ENCODE results near the gene PDIA5. TPM values are rescaled to one million over a fixed set of nuclear protein-coding genes. Genes with fewer than 3 reads are reported as not detected.

PDIA5 gene
- polyA plus RNA-seq, 1 donor from 2014 or later, result 1.4 TPM

DNA sequence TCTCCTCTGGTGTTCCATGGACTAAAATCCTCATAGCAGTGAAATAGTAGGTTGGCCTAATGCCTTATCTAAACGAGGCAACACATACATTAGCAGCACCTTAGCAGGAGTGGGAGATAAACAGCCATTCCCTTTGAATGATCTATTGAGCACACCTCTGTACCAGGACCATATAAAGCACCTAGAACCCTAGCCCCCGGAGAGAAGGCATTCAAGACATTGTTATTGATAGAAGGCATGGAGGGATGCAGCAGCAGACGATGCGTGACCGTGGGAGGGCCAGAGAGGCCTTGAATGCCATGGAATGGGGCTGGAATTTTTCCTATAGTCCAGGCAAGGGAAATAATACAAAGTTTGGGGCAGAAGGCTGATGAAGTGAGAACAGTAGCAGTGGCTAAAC, 32.7 kb upstream of the PDIA5 start:
- Histone ChIP-seq H3K4me2 (ENCODE audit: low read length) (no peak overlapping the region), H3K9me2 (ENCODE audit: insufficient read depth, low read length) (no peaks in the 10 kb centered on the region), H3K36me3 (ENCODE audit: insufficient read depth, low read length) (no peaks in the 10 kb centered on the region), H4K20me1 (ENCODE audit: insufficient read depth) (no peaks in the 10 kb centered on the region), H2AFZ (ENCODE audit: low read depth, low read length) (no peak overlapping the region), H3K27me3 (ENCODE audit: insufficient read depth, low read depth, low read length) (no peaks in the 10 kb centered on the region), H3K79me2 (replicated peaks; ENCODE audit: insufficient read depth, low read length) (no peaks in the 10 kb centered on the region), H3K9me3 (ENCODE audit: low read length) (no peaks in the 10 kb centered on the region), H3F3A (ENCODE audit: insufficient read depth, low read length, poor library complexity, severe bottlenecking) (no peaks in the 10 kb centered on the region), H3K4me3 (ENCODE audit: low read length) (no peak overlapping the region), H3K9ac (ENCODE audit: low read length) (no peak overlapping the region), H3K27ac (ENCODE audit: low read length) (no peak overlapping the region)
- TF ChIP-seq POLR2AphosphoS5 (IDR thresholded peaks at IDR 0.05), result no peak
- no peak for TF ChIP-seq SMC3 (conservative IDR thresholded peaks at IDR 0.05; ENCODE audit: poor library complexity)
- no peak for TF ChIP-seq EP300 (conservative IDR thresholded peaks at IDR 0.05; ENCODE audit: poor library complexity, severe bottlenecking)
- TF ChIP-seq, protein P1, sequence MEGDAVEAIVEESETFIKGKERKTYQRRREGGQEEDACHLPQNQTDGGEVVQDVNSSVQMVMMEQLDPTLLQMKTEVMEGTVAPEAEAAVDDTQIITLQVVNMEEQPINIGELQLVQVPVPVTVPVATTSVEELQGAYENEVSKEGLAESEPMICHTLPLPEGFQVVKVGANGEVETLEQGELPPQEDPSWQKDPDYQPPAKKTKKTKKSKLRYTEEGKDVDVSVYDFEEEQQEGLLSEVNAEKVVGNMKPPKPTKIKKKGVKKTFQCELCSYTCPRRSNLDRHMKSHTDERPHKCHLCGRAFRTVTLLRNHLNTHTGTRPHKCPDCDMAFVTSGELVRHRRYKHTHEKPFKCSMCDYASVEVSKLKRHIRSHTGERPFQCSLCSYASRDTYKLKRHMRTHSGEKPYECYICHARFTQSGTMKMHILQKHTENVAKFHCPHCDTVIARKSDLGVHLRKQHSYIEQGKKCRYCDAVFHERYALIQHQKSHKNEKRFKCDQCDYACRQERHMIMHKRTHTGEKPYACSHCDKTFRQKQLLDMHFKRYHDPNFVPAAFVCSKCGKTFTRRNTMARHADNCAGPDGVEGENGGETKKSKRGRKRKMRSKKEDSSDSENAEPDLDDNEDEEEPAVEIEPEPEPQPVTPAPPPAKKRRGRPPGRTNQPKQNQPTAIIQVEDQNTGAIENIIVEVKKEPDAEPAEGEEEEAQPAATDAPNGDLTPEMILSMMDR (IDR thresholded peaks at IDR 0.05; ENCODE audit: poor library complexity, severe bottlenecking), result no peak
- TF ChIP-seq EZH2 (IDR thresholded peaks at IDR 0.05; ENCODE audit: borderline replicate concordance, insufficient read depth, low read length, poor library complexity, severe bottlenecking), result no peak
- no peak for TF ChIP-seq RAD21 (conservative IDR thresholded peaks at IDR 0.05)
- no peak for TF ChIP-seq TAF1 (IDR thresholded peaks at IDR 0.05; ENCODE audit: low read depth)
- no peak for TF ChIP-seq MXI1 (conservative IDR thresholded peaks at IDR 0.05; ENCODE audit: poor library complexity, severe bottlenecking)
- TF ChIP-seq, protein P2, sequence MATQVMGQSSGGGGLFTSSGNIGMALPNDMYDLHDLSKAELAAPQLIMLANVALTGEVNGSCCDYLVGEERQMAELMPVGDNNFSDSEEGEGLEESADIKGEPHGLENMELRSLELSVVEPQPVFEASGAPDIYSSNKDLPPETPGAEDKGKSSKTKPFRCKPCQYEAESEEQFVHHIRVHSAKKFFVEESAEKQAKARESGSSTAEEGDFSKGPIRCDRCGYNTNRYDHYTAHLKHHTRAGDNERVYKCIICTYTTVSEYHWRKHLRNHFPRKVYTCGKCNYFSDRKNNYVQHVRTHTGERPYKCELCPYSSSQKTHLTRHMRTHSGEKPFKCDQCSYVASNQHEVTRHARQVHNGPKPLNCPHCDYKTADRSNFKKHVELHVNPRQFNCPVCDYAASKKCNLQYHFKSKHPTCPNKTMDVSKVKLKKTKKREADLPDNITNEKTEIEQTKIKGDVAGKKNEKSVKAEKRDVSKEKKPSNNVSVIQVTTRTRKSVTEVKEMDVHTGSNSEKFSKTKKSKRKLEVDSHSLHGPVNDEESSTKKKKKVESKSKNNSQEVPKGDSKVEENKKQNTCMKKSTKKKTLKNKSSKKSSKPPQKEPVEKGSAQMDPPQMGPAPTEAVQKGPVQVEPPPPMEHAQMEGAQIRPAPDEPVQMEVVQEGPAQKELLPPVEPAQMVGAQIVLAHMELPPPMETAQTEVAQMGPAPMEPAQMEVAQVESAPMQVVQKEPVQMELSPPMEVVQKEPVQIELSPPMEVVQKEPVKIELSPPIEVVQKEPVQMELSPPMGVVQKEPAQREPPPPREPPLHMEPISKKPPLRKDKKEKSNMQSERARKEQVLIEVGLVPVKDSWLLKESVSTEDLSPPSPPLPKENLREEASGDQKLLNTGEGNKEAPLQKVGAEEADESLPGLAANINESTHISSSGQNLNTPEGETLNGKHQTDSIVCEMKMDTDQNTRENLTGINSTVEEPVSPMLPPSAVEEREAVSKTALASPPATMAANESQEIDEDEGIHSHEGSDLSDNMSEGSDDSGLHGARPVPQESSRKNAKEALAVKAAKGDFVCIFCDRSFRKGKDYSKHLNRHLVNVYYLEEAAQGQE (IDR thresholded peaks at IDR 0.05; ENCODE audit: borderline replicate concordance), result no peak

DNA sequence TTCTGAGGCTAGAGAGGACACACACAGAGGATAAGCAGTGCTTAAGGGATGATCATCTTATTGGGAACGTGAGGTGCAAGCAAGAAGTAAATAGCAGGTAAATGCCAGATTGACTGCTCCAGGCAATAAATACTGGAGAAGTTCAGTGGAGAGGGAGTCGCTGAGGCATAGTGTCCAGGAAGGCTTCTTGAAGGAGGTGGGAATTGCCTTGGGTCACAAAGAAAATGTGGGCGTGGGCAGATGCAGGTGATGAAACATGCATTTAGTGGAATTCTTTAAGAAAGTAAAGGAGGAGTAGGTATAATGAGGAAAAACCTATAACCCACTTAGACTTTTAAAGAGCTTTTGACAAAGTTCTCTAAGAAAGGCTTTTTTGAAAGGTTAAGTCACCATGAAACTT, 31.8 kb upstream of the PDIA5 start:
- H3K4me3 ChIP-seq (ENCODE audit: low read length), result no peak overlapping the region
- no peak overlapping the region for H3K4me2 ChIP-seq (ENCODE audit: low read length)
- no peak overlapping the region for H2AFZ ChIP-seq (ENCODE audit: low read depth, low read length)
- no peaks in the 10 kb centered on the region for H4K20me1 ChIP-seq (ENCODE audit: insufficient read depth)
- no peaks in the 10 kb centered on the region for H3F3A ChIP-seq (ENCODE audit: insufficient read depth, low read length, poor library complexity, severe bottlenecking)
- H3K9me2 ChIP-seq (ENCODE audit: insufficient read depth, low read length), result no peaks in the 10 kb centered on the region
- no peaks in the 10 kb centered on the region for H3K9me3 ChIP-seq (ENCODE audit: low read length)
- TF ChIP-seq MXI1 (conservative IDR thresholded peaks at IDR 0.05; ENCODE audit: poor library complexity, severe bottlenecking) (no peak), TAF1 (IDR thresholded peaks at IDR 0.05; ENCODE audit: low read depth) (no peak), EP300 (conservative IDR thresholded peaks at IDR 0.05; ENCODE audit: poor library complexity, severe bottlenecking) (no peak), EZH2 (IDR thresholded peaks at IDR 0.05; ENCODE audit: borderline replicate concordance, insufficient read depth, low read length, poor library complexity, severe bottlenecking) (no peak), POLR2AphosphoS5 (IDR thresholded peaks at IDR 0.05) (no peak), SMC3 (conservative IDR thresholded peaks at IDR 0.05; ENCODE audit: poor library complexity) (no peak), RAD21 (conservative IDR thresholded peaks at IDR 0.05) (no peak)
- TF ChIP-seq, protein P1 (IDR thresholded peaks at IDR 0.05; ENCODE audit: poor library complexity, severe bottlenecking), result no peak
- TF ChIP-seq, protein P2 (IDR thresholded peaks at IDR 0.05; ENCODE audit: borderline replicate concordance), result no peak
- H3K27ac ChIP-seq (ENCODE audit: low read length), result no peak overlapping the region
- H3K79me2 ChIP-seq (replicated peaks; ENCODE audit: insufficient read depth, low read length), result no peaks in the 10 kb centered on the region
- no peak overlapping the region for H3K9ac ChIP-seq (ENCODE audit: low read length)
- no peaks in the 10 kb centered on the region for H3K27me3 ChIP-seq (ENCODE audit: insufficient read depth, low read depth, low read length)
- H3K36me3 ChIP-seq (ENCODE audit: insufficient read depth, low read length), result no peaks in the 10 kb centered on the region
